Measurements from ENCODE around the gene STARD13. TPM values are rescaled to one million over a fixed set of nuclear protein-coding genes. Genes with fewer than 3 reads are reported as not detected.

The STARD13 gene
- total RNA-seq, 6 experiments from 2014 or later = 7.0 to 16.1 (median 9.8) TPM

DNA sequence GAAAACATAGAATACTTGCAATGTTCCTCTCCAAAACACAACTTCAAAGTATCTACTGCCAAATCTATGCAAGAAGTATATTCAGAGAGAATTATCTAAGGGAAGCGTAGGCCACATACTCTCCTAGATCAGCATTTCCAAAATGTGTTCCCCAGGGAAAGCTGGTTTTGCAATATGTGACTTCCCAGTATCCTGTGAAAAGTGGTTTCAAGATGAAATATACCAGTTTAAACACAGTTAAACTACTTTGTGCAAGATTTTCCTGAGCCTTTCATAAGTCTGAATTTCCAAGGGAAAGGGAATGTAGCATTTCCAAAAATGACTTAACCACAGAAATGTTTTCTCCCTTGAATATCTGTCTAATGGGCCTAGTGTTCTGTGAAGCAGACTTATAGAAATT, 7.6 kb downstream of the STARD13 start:
- Histone ChIP-seq H3K27me3 (no peaks in the 10 kb centered on the region), H3K36me3 (no peaks in the 10 kb centered on the region), H3K4me1 (peaks cover 0 to 78% (median 18%) of the 10 kb centered on the region in 4 donors), H3K4me3 (no peak overlapping the region), H3K9me3 (no peaks in the 10 kb centered on the region), H3K27ac (peak overlapping the region in 1 of 3 donors; percentile 68)
- DNase-seq (no peak), ATAC-seq (no peak)
- WGBS (ENCODE audit: insufficient coverage, low coverage, low lambda C conversion rate, missing lambda C conversion rate) = 89% methylated on average over 1 of the region's 1 CpG
- intact Hi-C loops (cut with DNase I) = no loop called here
- TF ChIP-seq, protein P1, sequence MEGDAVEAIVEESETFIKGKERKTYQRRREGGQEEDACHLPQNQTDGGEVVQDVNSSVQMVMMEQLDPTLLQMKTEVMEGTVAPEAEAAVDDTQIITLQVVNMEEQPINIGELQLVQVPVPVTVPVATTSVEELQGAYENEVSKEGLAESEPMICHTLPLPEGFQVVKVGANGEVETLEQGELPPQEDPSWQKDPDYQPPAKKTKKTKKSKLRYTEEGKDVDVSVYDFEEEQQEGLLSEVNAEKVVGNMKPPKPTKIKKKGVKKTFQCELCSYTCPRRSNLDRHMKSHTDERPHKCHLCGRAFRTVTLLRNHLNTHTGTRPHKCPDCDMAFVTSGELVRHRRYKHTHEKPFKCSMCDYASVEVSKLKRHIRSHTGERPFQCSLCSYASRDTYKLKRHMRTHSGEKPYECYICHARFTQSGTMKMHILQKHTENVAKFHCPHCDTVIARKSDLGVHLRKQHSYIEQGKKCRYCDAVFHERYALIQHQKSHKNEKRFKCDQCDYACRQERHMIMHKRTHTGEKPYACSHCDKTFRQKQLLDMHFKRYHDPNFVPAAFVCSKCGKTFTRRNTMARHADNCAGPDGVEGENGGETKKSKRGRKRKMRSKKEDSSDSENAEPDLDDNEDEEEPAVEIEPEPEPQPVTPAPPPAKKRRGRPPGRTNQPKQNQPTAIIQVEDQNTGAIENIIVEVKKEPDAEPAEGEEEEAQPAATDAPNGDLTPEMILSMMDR (IDR thresholded peaks at IDR 0.05) = no peak
- no peak for TF ChIP-seq POLR2A (IDR thresholded peaks at IDR 0.05)

DNA sequence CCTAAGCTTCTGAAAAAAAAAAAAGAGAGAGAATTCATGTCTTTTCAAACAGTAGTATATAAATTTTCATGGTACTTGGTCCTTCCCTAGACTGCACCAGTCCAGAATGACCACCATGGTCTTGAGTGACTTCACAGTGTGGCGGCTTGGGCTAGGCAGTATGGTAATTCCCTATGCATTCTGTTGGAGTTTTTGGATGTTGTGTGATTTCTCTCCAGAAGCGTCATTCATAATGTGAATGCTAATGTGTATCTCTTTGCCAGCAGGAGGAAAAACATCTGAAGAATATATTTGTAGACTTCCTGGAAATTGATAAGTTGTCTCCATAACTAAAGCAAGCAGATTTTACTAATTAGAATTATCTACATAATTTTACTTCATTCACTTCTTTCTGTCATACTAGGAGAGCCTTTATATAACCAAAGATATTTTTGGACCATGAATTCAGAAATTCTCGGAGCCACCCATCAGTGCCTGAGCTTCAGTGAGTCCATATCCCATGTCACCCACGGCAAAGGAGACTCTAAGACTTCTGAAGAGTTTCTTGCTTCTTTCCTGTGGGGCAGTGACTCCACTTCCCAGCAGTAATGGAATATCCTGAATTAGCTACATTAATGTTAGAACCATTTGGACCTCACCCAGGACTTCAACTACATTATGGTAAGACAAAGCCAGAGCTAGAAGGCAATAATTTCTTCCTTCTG, 8.4 kb downstream of the STARD13 start:
- Histone ChIP-seq H3K9me3 (no peaks in the 10 kb centered on the region), H3K4me3 (no peak overlapping the region), H3K36me3 (no peaks in the 10 kb centered on the region), H3K27ac (peak overlapping the region in 1 of 3 donors; percentile 68), H3K27me3 (no peaks in the 10 kb centered on the region), H3K4me1 (peaks cover 0 to 76% (median 18%) of the 10 kb centered on the region in 4 donors)
- no peak for DNase-seq
- 71% methylated on average over 4 of the region's 4 CpGs for WGBS (ENCODE audit: insufficient coverage, low coverage, low lambda C conversion rate, missing lambda C conversion rate)
- TF ChIP-seq POLR2A (IDR thresholded peaks at IDR 0.05) = no peak
- TF ChIP-seq, protein P1 (IDR thresholded peaks at IDR 0.05) = no peak
- intact Hi-C loops (cut with DNase I) = no loop called here
- no peak for ATAC-seq

GRCh38 chr13:33276570-33276969, 9.0 kb downstream of the STARD13 start:
- peaks cover 0 to 82% (median 20%) of the 10 kb centered on the region in 4 donors for H3K4me1 ChIP-seq
- WGBS (ENCODE audit: insufficient coverage, low coverage, low lambda C conversion rate, missing lambda C conversion rate) = 31% methylated on average over 3 of the region's 3 CpGs
- H3K27me3 ChIP-seq = no peaks in the 10 kb centered on the region
- H3K27ac ChIP-seq = no peak overlapping the region
- H3K36me3 ChIP-seq = no peaks in the 10 kb centered on the region
- DNase-seq (no peak), ATAC-seq (no peak)
- TF ChIP-seq, protein P1 (IDR thresholded peaks at IDR 0.05) = no peak
- no peak for TF ChIP-seq POLR2A (IDR thresholded peaks at IDR 0.05)
- intact Hi-C loops (cut with DNase I) = no loop called here
- no peak overlapping the region for H3K4me3 ChIP-seq
- no peaks in the 10 kb centered on the region for H3K9me3 ChIP-seq

DNA sequence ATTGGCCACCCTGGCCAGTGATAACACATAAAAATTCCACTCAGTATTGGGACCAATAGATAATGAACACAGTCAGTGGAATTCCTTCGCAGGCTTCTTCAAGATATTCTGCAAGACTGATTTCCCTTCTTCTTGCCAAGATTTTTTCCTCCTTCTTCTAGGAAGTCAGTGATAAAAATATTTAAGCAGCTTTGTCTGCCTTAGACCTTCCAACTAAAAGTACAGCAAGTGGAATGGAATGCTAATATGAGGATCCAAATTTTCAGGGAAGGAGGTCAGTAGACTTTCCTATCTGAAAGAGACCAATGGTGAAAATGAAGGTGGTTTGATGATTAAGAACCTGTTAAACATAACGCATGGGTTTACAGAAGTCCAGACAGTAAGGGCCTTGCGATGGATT, 9.6 kb downstream of the STARD13 start:
- H3K36me3 ChIP-seq = no peaks in the 10 kb centered on the region
- intact Hi-C loops (cut with DNase I) = no loop called here
- no peaks in the 10 kb centered on the region for H3K9me3 ChIP-seq
- TF ChIP-seq POLR2A (IDR thresholded peaks at IDR 0.05) = no peak
- TF ChIP-seq, protein P1 (IDR thresholded peaks at IDR 0.05) = no peak
- DNase-seq (no peak), ATAC-seq (no peak)
- no peak overlapping the region for H3K27ac ChIP-seq
- peaks cover 2 to 86% (median 25%) of the 10 kb centered on the region in 4 donors for H3K4me1 ChIP-seq
- H3K27me3 ChIP-seq = no peaks in the 10 kb centered on the region
- H3K4me3 ChIP-seq = no peak overlapping the region
- 64% methylated on average over 3 of the region's 3 CpGs for WGBS (ENCODE audit: insufficient coverage, low coverage, low lambda C conversion rate, missing lambda C conversion rate)

All from right lobe of liver (tissue), 6 donors.